ENCODE data around the gene SPEM2.

Gene SPEM2

GRCh38 chr17:7389924-7390910 lies 35.2 kb upstream of the SPEM2 start:
- H3K4me3 ChIP-seq (ENCODE audit: insufficient read depth, low read depth, low read length, poor library complexity, severe bottlenecking), result no peak overlapping the region

GRCh38 chr17:7391307-7391706 lies 34.1 kb upstream of the SPEM2 start:
- Histone ChIP-seq H3K4me1 (ENCODE audit: control insufficient read depth, insufficient read depth, low read length, poor library complexity, severe bottlenecking) (peaks cover 33% of the 10 kb centered on the region), H3K27me3 (replicated peaks; ENCODE audit: control insufficient read depth, insufficient read depth, low read length, poor library complexity, severe bottlenecking) (no peaks in the 10 kb centered on the region), H3K36me3 (ENCODE audit: control insufficient read depth, insufficient read depth, low read length) (peaks cover 50% of the 10 kb centered on the region), H3K9me3 (ENCODE audit: control insufficient read depth, low read length) (no peaks in the 10 kb centered on the region), H3K27ac (ENCODE audit: insufficient read depth, low read length, poor library complexity, severe bottlenecking) (no peak overlapping the region), H3K4me3 (ENCODE audit: insufficient read depth, low read depth, low read length, poor library complexity, severe bottlenecking) (no peak overlapping the region)
- DNase-seq, result no peak

More at GRCh38 chr17:7389924-7390910, 35.2 kb upstream of the SPEM2 start:
- no peak for DNase-seq
- peaks cover 50% of the 10 kb centered on the region for H3K36me3 ChIP-seq (ENCODE audit: control insufficient read depth, insufficient read depth, low read length)
- H3K27me3 ChIP-seq (replicated peaks; ENCODE audit: control insufficient read depth, insufficient read depth, low read length, poor library complexity, severe bottlenecking), result no peaks in the 10 kb centered on the region
- H3K27ac ChIP-seq (ENCODE audit: insufficient read depth, low read length, poor library complexity, severe bottlenecking), result peak overlapping the region; percentile 4
- H3K9me3 ChIP-seq (ENCODE audit: control insufficient read depth, low read length), result no peaks in the 10 kb centered on the region
- H3K4me1 ChIP-seq (ENCODE audit: control insufficient read depth, insufficient read depth, low read length, poor library complexity, severe bottlenecking), result peaks cover 32% of the 10 kb centered on the region

- peak overlapping the region; percentile 95 for H3K4me3 ChIP-seq (ENCODE audit: insufficient read depth, low read depth, low read length, poor library complexity, severe bottlenecking)
- H3K27me3 ChIP-seq (replicated peaks; ENCODE audit: control insufficient read depth, insufficient read depth, low read length, poor library complexity, severe bottlenecking), result no peaks in the 10 kb centered on the region
- no peaks in the 10 kb centered on the region for H3K9me3 ChIP-seq (ENCODE audit: control insufficient read depth, low read length)
- H3K36me3 ChIP-seq (ENCODE audit: control insufficient read depth, insufficient read depth, low read length), result peaks cover 44% of the 10 kb centered on the region
- H3K4me1 ChIP-seq (ENCODE audit: control insufficient read depth, insufficient read depth, low read length, poor library complexity, severe bottlenecking), result peaks cover 33% of the 10 kb centered on the region
- peak overlapping the region; percentile 90 for H3K27ac ChIP-seq (ENCODE audit: insufficient read depth, low read length, poor library complexity, severe bottlenecking)
- no peak for DNase-seq
Observed at GRCh38 chr17:7392696-7393612, 32.5 kb upstream of the SPEM2 start.

GRCh38 chr17:7393613-7394451 lies 31.6 kb upstream of the SPEM2 start:
- H3K27me3 ChIP-seq (replicated peaks; ENCODE audit: control insufficient read depth, insufficient read depth, low read length, poor library complexity, severe bottlenecking), result no peaks in the 10 kb centered on the region
- peak; percentile 60 to 74 (median 73) for DNase-seq

GRCh38 chr17:7394452-7395191 lies 30.8 kb upstream of the SPEM2 start, which contains the start of gene PLSCR3:
TSS of gene PLSCR3 (minus strand) at chr17:7394525. CDS start at chr17:7394110, 415 bp downstream.
- no peaks in the 10 kb centered on the region for H3K27me3 ChIP-seq (replicated peaks; ENCODE audit: control insufficient read depth, insufficient read depth, low read length, poor library complexity, severe bottlenecking)
- DNase-seq, result peak; percentile 61 to 78 (median 74)
- H3K4me1 ChIP-seq (ENCODE audit: control insufficient read depth, insufficient read depth, low read length, poor library complexity, severe bottlenecking), result peaks cover 33% of the 10 kb centered on the region
- H3K36me3 ChIP-seq (ENCODE audit: control insufficient read depth, insufficient read depth, low read length), result peaks cover 30% of the 10 kb centered on the region
- peak within 1 kb of the TSS; percentile 90 for H3K27ac ChIP-seq (ENCODE audit: insufficient read depth, low read length, poor library complexity, severe bottlenecking)
- H3K4me3 ChIP-seq (ENCODE audit: insufficient read depth, low read depth, low read length, poor library complexity, severe bottlenecking), result peak within 1 kb of the TSS; percentile 95
- no peaks in the 10 kb centered on the region for H3K9me3 ChIP-seq (ENCODE audit: control insufficient read depth, low read length)

More at GRCh38 chr17:7393613-7394451, 31.6 kb upstream of the SPEM2 start:
- Histone ChIP-seq H3K9me3 (ENCODE audit: control insufficient read depth, low read length) (no peaks in the 10 kb centered on the region), H3K27ac (ENCODE audit: insufficient read depth, low read length, poor library complexity, severe bottlenecking) (peak overlapping the region; percentile 90), H3K4me3 (ENCODE audit: insufficient read depth, low read depth, low read length, poor library complexity, severe bottlenecking) (peak overlapping the region; percentile 95), H3K36me3 (ENCODE audit: control insufficient read depth, insufficient read depth, low read length) (peaks cover 38% of the 10 kb centered on the region), H3K4me1 (ENCODE audit: control insufficient read depth, insufficient read depth, low read length, poor library complexity, severe bottlenecking) (peaks cover 33% of the 10 kb centered on the region)

GRCh38 chr17:7396147-7396546 lies 29.3 kb upstream of the SPEM2 start:
- no peak overlapping the region for H3K4me3 ChIP-seq (ENCODE audit: insufficient read depth, low read depth, low read length, poor library complexity, severe bottlenecking)
- DNase-seq, result no peak
- peaks cover 30% of the 10 kb centered on the region for H3K4me1 ChIP-seq (ENCODE audit: control insufficient read depth, insufficient read depth, low read length, poor library complexity, severe bottlenecking)
- H3K27me3 ChIP-seq (replicated peaks; ENCODE audit: control insufficient read depth, insufficient read depth, low read length, poor library complexity, severe bottlenecking), result no peaks in the 10 kb centered on the region
- H3K36me3 ChIP-seq (ENCODE audit: control insufficient read depth, insufficient read depth, low read length), result peaks cover 15% of the 10 kb centered on the region
- H3K27ac ChIP-seq (ENCODE audit: insufficient read depth, low read length, poor library complexity, severe bottlenecking), result no peak overlapping the region
- H3K9me3 ChIP-seq (ENCODE audit: control insufficient read depth, low read length), result no peaks in the 10 kb centered on the region

- no peaks in the 10 kb centered on the region for H3K36me3 ChIP-seq (ENCODE audit: control insufficient read depth, insufficient read depth, low read length)
- no peaks in the 10 kb centered on the region for H3K27me3 ChIP-seq (replicated peaks; ENCODE audit: control insufficient read depth, insufficient read depth, low read length, poor library complexity, severe bottlenecking)
- no peak overlapping the region for H3K27ac ChIP-seq (ENCODE audit: insufficient read depth, low read length, poor library complexity, severe bottlenecking)
- H3K4me1 ChIP-seq (ENCODE audit: control insufficient read depth, insufficient read depth, low read length, poor library complexity, severe bottlenecking), result peaks cover 17% of the 10 kb centered on the region
- no peak overlapping the region for H3K4me3 ChIP-seq (ENCODE audit: insufficient read depth, low read depth, low read length, poor library complexity, severe bottlenecking)
- DNase-seq, result no peak
- H3K9me3 ChIP-seq (ENCODE audit: control insufficient read depth, low read length), result no peaks in the 10 kb centered on the region
Observed at GRCh38 chr17:7398612-7399011, 26.8 kb upstream of the SPEM2 start.

- Histone ChIP-seq H3K4me1 (ENCODE audit: control insufficient read depth, insufficient read depth, low read length, poor library complexity, severe bottlenecking) (peaks cover 19% of the 10 kb centered on the region), H3K27me3 (replicated peaks; ENCODE audit: control insufficient read depth, insufficient read depth, low read length, poor library complexity, severe bottlenecking) (no peaks in the 10 kb centered on the region), H3K36me3 (ENCODE audit: control insufficient read depth, insufficient read depth, low read length) (no peaks in the 10 kb centered on the region), H3K4me3 (ENCODE audit: insufficient read depth, low read depth, low read length, poor library complexity, severe bottlenecking) (peak overlapping the region; percentile 89), H3K27ac (ENCODE audit: insufficient read depth, low read length, poor library complexity, severe bottlenecking) (peak overlapping the region; percentile 67), H3K9me3 (ENCODE audit: control insufficient read depth, low read length) (no peaks in the 10 kb centered on the region)
- DNase-seq, result no peak
Observed at GRCh38 chr17:7403043-7403726, 22.2 kb upstream of the SPEM2 start.

Data from effector memory CD4-positive, alpha-beta T cell (primary cell).